ENCODE data around the gene USP7. TPM values are rescaled to one million over a fixed set of nuclear protein-coding genes. Genes with fewer than 3 reads are reported as not detected.
A peak's percentile ranks its signal among the peaks of the same experiment; 100 is the strongest.

Gene USP7
- total RNA-seq, 1 donor from 2014 or later: 87.5 TPM

DNA sequence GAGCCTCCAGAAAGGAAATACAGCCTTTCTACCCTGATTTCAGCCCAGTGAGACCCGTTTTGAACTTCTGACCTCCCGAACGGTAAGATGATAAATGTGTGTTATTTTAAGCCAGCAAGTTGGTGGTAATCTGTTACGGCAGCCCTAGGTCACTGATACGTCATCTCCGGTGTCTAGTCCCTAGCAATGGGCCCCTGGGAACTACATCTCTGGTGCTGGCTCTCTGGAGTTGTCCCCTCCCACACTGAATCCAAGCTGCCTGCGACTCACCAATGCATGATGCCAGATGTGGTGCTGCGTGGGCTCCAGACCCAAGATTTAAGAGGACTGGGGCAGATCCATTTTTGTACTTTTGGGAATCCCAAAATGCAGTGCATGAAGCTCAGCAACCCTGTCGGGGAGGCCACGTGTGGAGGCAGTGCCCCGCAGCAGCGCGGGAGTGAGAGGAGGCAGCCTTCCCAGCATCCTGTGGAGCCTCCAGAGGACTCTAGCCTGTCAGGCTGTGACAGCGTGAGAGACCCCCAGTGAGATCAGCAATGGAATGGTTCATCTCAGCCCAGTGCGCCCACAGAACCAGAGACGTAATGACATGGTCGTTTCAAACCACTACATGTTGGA is 43.6 kb upstream of the USP7 start:
- Histone ChIP-seq H3K4me1 (peaks cover 5% of the 10 kb centered on the region), H3K27me3 (no peaks in the 10 kb centered on the region), H3K9me3 (no peaks in the 10 kb centered on the region), H3K4me3 (no peak overlapping the region), H3K27ac (no peak overlapping the region), H3K36me3 (no peaks in the 10 kb centered on the region)
- TF ChIP-seq, protein P1, sequence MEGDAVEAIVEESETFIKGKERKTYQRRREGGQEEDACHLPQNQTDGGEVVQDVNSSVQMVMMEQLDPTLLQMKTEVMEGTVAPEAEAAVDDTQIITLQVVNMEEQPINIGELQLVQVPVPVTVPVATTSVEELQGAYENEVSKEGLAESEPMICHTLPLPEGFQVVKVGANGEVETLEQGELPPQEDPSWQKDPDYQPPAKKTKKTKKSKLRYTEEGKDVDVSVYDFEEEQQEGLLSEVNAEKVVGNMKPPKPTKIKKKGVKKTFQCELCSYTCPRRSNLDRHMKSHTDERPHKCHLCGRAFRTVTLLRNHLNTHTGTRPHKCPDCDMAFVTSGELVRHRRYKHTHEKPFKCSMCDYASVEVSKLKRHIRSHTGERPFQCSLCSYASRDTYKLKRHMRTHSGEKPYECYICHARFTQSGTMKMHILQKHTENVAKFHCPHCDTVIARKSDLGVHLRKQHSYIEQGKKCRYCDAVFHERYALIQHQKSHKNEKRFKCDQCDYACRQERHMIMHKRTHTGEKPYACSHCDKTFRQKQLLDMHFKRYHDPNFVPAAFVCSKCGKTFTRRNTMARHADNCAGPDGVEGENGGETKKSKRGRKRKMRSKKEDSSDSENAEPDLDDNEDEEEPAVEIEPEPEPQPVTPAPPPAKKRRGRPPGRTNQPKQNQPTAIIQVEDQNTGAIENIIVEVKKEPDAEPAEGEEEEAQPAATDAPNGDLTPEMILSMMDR (IDR thresholded peaks at IDR 0.05): no peak
- DNase-seq (no peak), ATAC-seq (no peak)
- intact Hi-C loops (cut with DNase I): no loop called here

DNA sequence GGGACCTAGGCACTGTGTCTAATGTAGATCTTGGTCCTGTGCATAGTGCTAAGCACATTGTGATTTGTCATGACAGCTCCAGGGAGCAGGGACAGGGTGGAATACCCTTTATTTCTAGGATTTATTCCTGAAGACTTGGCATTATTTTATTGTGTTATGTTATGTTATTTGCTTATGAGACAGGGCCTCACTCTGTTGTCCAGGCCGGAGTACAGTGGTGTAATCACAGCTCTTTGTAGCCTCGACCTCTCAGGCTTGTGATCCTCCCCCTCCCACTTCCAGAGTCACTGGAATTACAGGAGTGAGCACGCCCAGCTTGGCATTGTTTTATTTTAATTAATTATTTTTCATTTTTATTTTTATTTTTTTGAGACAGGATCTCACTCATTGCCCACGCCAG is 40.5 kb upstream of the USP7 start:
- TF ChIP-seq, protein P1 (IDR thresholded peaks at IDR 0.05): no peak
- DNase-seq: no peak
- Histone ChIP-seq H3K9me3 (no peaks in the 10 kb centered on the region), H3K4me1 (peaks cover 5% of the 10 kb centered on the region), H3K27ac (no peak overlapping the region), H3K4me3 (no peak overlapping the region), H3K27me3 (no peaks in the 10 kb centered on the region), H3K36me3 (no peaks in the 10 kb centered on the region)
- no peak for ATAC-seq
- intact Hi-C loops (cut with DNase I): no loop called here

DNA sequence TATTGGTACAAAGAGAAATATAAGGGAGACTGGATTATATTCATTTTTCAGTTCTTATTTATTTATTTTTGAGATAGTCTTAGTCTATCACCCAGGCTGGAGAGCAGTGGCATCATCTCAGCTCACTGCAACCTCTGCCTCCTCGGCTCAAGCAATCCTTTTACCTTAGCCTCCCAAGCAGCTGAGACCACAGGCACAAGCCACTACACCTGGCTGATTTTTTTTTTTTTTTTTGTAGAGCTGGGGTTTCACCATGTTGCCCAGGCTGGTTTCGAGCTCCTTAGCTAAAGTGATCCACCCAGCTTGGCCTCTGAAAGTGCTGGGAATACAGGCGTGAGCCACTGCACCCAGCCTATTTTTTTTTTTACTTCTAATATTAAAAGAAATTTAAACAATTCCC is 40.1 kb upstream of the USP7 start:
- intact Hi-C loops (cut with DNase I): no loop called here
- Histone ChIP-seq H3K4me3 (no peak overlapping the region), H3K9me3 (no peaks in the 10 kb centered on the region), H3K36me3 (no peaks in the 10 kb centered on the region), H3K27me3 (no peaks in the 10 kb centered on the region), H3K4me1 (peaks cover 2% of the 10 kb centered on the region), H3K27ac (no peak overlapping the region)
- DNase-seq (no peak), ATAC-seq (no peak)
- TF ChIP-seq, protein P1 (IDR thresholded peaks at IDR 0.05): no peak

DNA sequence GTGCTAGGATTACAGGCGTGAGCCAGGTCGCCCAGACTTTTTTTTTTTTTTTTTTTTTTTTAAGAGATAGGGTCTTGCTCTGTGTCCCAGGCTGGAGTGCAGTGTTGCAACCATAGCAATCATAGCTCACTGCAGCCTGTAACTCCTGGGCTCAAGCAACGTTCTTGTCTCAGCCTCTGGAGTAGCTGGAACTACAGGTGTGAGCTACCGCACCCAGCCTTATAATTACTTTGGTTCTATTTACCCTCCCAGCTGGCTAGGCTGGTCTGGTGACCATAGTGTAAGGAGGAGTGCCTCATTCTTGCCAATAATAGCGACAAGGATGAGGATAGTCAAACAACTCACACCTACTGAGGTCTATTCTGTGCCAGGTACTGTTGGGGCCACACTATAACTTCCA is 39.6 kb upstream of the USP7 start:
- ATAC-seq (peak; percentile 92), DNase-seq (no peak)
- TF ChIP-seq, protein P1 (IDR thresholded peaks at IDR 0.05): no peak
- Histone ChIP-seq H3K4me1 (no peaks in the 10 kb centered on the region), H3K27ac (no peak overlapping the region), H3K36me3 (no peaks in the 10 kb centered on the region), H3K9me3 (no peaks in the 10 kb centered on the region), H3K4me3 (no peak overlapping the region), H3K27me3 (no peaks in the 10 kb centered on the region)
- intact Hi-C loops (cut with DNase I): no loop called here

DNA sequence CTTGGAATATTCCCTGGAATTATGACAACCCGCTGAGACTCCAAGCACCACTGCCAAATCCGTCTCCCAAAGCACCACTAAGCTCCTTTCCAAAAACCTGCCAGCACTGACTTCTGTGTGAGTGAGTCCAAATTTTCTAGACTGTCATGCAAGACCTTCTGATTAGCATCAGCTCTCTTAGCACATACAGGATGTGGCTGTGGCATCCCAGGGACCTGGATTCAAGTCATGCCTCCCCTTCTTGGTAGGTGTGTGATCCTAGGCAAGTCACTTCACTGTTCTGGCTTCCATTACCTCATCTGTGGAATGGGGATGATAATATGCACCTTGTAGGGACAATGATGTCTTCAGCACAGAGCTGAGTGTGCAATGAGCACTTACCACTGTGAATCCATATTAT is 38.3 kb upstream of the USP7 start:
- no peak overlapping the region for H3K27ac ChIP-seq
- no peaks in the 10 kb centered on the region for H3K9me3 ChIP-seq
- H3K36me3 ChIP-seq: no peaks in the 10 kb centered on the region
- no peaks in the 10 kb centered on the region for H3K27me3 ChIP-seq
- DNase-seq: no peak
- ATAC-seq: no peak
- no peak overlapping the region for H3K4me3 ChIP-seq
- intact Hi-C loops (cut with DNase I): no loop called here
- H3K4me1 ChIP-seq: no peaks in the 10 kb centered on the region
- TF ChIP-seq, protein P1 (IDR thresholded peaks at IDR 0.05): no peak

DNA sequence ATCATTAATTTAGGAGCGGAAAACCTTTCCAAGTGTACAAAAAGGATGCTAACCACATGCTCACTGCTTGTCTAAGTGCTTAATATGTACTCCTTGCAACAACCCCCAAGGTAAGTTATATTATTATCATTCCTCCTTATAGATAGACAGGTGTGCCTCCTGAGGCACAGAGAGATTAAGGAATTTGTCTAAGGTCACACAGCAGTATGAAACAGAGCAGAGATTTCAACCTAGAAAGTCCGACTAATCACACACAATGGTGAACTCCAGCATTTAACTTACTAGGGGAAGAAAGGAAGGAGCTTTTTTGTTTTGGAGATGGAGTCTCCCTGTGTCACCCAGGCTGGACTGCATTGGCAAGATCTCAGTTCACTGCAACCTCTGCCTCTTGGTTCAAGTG is 37.0 kb upstream of the USP7 start:
- Histone ChIP-seq H3K4me1 (no peaks in the 10 kb centered on the region), H3K27me3 (no peaks in the 10 kb centered on the region), H3K27ac (no peak overlapping the region), H3K4me3 (no peak overlapping the region), H3K9me3 (no peaks in the 10 kb centered on the region), H3K36me3 (no peaks in the 10 kb centered on the region)
- intact Hi-C loops (cut with DNase I): no loop called here
- no peak for ATAC-seq
- no peak for DNase-seq
- TF ChIP-seq, protein P1 (IDR thresholded peaks at IDR 0.05): no peak

Data from upper lobe of right lung (tissue), 1 donor.